GM12891 (cell line): ENCODE results near the gene WDFY2.
A peak's percentile ranks its signal among the peaks of the same experiment; 100 is the strongest.

Experiments used
- PAX5 ChIP-seq: IDR thresholded peaks from 2 replicates; pipeline ENCODE4 v1.6.1; 2011; ENCODE audit warnings: low read length, moderate library complexity, mild to moderate bottlenecking; ENCODE audit not compliant: insufficient read depth, severe bottlenecking
- POLR2A ChIP-seq: IDR thresholded peaks from 2 replicates; pipeline ENCODE4 v1.6.1; 2011; ENCODE audit warnings: low read depth, low read length, control low read depth
- POLR2AphosphoS5 ChIP-seq: IDR thresholded peaks from 2 replicates; pipeline ENCODE4 v1.6.1; 2011; ENCODE audit warnings: low read depth, low read length, control low read depth
- POU2F2 ChIP-seq: IDR thresholded peaks from 2 replicates; pipeline ENCODE4 v1.6.1; 2011; ENCODE audit warnings: low read depth, mild to moderate bottlenecking, control low read depth, low read length, moderate library complexity
- TAF1 ChIP-seq: IDR thresholded peaks from 2 replicates; pipeline ENCODE4 v1.6.1; 2011; ENCODE audit warnings: low read depth, low read length, control low read depth

- TF ChIP-seq POLR2AphosphoS5 (no peak; the same call in 1 of the 2 replicates), TAF1 (no peak), POU2F2 (no peak), POLR2A (peak; percentile 52; the same call in 1 of the 2 replicates), PAX5 (no peak)
Observed at GRCh38 chr13:51764184-51765141, 180.2 kb downstream of the WDFY2 start.
